ENCODE measurements around the gene SENP6. TPM values are rescaled to one million over a fixed set of nuclear protein-coding genes. Genes with fewer than 3 reads are reported as not detected.
"Not testable (repeated sequence)": the region's sequence is repeated elsewhere in the genome, so short reads cannot be mapped to it uniquely, and the experiment has no call there.

The SENP6 gene
- 22.1 TPM for polyA plus RNA-seq (2012; ENCODE audit: low read depth, missing spikeins)

GRCh38 chr6:75601304-75602245, at the start of gene SENP6:
Gene SENP6, plus strand, starts transcription at chr6:75601880. Its CDS starts 645 bp downstream, at chr6:75602525.
- peak; percentile 75 for TF ChIP-seq POLR2AphosphoS5 (IDR thresholded peaks at IDR 0.05; ENCODE audit: low read depth, low read length)
- 0 out of 2 replicates have a peak, but pooled peaks have one; percentile 25 for TF ChIP-seq POU2F2 (IDR thresholded peaks at IDR 0.05; ENCODE audit: low read depth, low read length)
- TF ChIP-seq TAF1 (IDR thresholded peaks at IDR 0.05; ENCODE audit: low read depth, low read length) = peak; percentile 58
- TF ChIP-seq POLR2A (IDR thresholded peaks at IDR 0.05; ENCODE audit: low read depth, low read length) = peak; percentile 81
- no peak for TF ChIP-seq SPI1 (IDR thresholded peaks at IDR 0.05; ENCODE audit: low read depth, low read length)
- TF ChIP-seq PAX5 (IDR thresholded peaks at IDR 0.05; ENCODE audit: insufficient read depth, low read length, severe bottlenecking) = no peak
- DNase-seq (ENCODE audit: insufficient read length, low spot score) (peak; percentile 54), FAIRE-seq (peak; percentile 85)

- DNase-seq (ENCODE audit: insufficient read length, low spot score) (no peak), FAIRE-seq (no peak)
- TF ChIP-seq SPI1 (IDR thresholded peaks at IDR 0.05; ENCODE audit: low read depth, low read length) (no peak), POLR2A (IDR thresholded peaks at IDR 0.05; ENCODE audit: low read depth, low read length) (no peak), TAF1 (IDR thresholded peaks at IDR 0.05; ENCODE audit: low read depth, low read length) (no peak), PAX5 (IDR thresholded peaks at IDR 0.05; ENCODE audit: insufficient read depth, low read length, severe bottlenecking) (no peak), POU2F2 (IDR thresholded peaks at IDR 0.05; ENCODE audit: low read depth, low read length) (no peak), POLR2AphosphoS5 (IDR thresholded peaks at IDR 0.05; ENCODE audit: low read depth, low read length) (no peak)
Observed at GRCh38 chr6:75556240-75556639, 45.4 kb upstream of the SENP6 start.

GRCh38 chr6:75557068-75557467, 44.6 kb upstream of the SENP6 start:
- DNase-seq (ENCODE audit: insufficient read length, low spot score) (no peak), FAIRE-seq (no peak)
- TF ChIP-seq PAX5 (IDR thresholded peaks at IDR 0.05; ENCODE audit: insufficient read depth, low read length, severe bottlenecking) = no peak
- no peak for TF ChIP-seq TAF1 (IDR thresholded peaks at IDR 0.05; ENCODE audit: low read depth, low read length)
- TF ChIP-seq POU2F2 (IDR thresholded peaks at IDR 0.05; ENCODE audit: low read depth, low read length) = no peak
- no peak for TF ChIP-seq POLR2A (IDR thresholded peaks at IDR 0.05; ENCODE audit: low read depth, low read length)
- no peak for TF ChIP-seq SPI1 (IDR thresholded peaks at IDR 0.05; ENCODE audit: low read depth, low read length)
- no peak for TF ChIP-seq POLR2AphosphoS5 (IDR thresholded peaks at IDR 0.05; ENCODE audit: low read depth, low read length)

- TF ChIP-seq POLR2A (IDR thresholded peaks at IDR 0.05; ENCODE audit: low read depth, low read length) (no peak), PAX5 (IDR thresholded peaks at IDR 0.05; ENCODE audit: insufficient read depth, low read length, severe bottlenecking) (no peak), SPI1 (IDR thresholded peaks at IDR 0.05; ENCODE audit: low read depth, low read length) (no peak), TAF1 (IDR thresholded peaks at IDR 0.05; ENCODE audit: low read depth, low read length) (no peak), POLR2AphosphoS5 (IDR thresholded peaks at IDR 0.05; ENCODE audit: low read depth, low read length) (no peak)
- no peak for DNase-seq (ENCODE audit: insufficient read length, low spot score)
- peak; percentile 72 for FAIRE-seq
Observed at GRCh38 chr6:75563032-75563431, 38.6 kb upstream of the SENP6 start.

GRCh38 chr6:75566137-75566767, 35.4 kb upstream of the SENP6 start:
- DNase-seq (ENCODE audit: insufficient read length, low spot score) (no peak), FAIRE-seq (no peak)
- no peak for TF ChIP-seq POLR2AphosphoS5 (IDR thresholded peaks at IDR 0.05; ENCODE audit: low read depth, low read length)
- no peak for TF ChIP-seq POLR2A (IDR thresholded peaks at IDR 0.05; ENCODE audit: low read depth, low read length)
- TF ChIP-seq SPI1 (IDR thresholded peaks at IDR 0.05; ENCODE audit: low read depth, low read length) = no peak
- no peak for TF ChIP-seq POU2F2 (IDR thresholded peaks at IDR 0.05; ENCODE audit: low read depth, low read length)
- TF ChIP-seq TAF1 (IDR thresholded peaks at IDR 0.05; ENCODE audit: low read depth, low read length) = no peak
- TF ChIP-seq PAX5 (IDR thresholded peaks at IDR 0.05; ENCODE audit: insufficient read depth, low read length, severe bottlenecking) = no peak

GRCh38 chr6:75568100-75568499, 33.6 kb upstream of the SENP6 start:
- DNase-seq (ENCODE audit: insufficient read length, low spot score) = no peak
- TF ChIP-seq POLR2AphosphoS5 (IDR thresholded peaks at IDR 0.05; ENCODE audit: low read depth, low read length) (no peak), PAX5 (IDR thresholded peaks at IDR 0.05; ENCODE audit: insufficient read depth, low read length, severe bottlenecking) (no peak), POLR2A (IDR thresholded peaks at IDR 0.05; ENCODE audit: low read depth, low read length) (no peak), TAF1 (IDR thresholded peaks at IDR 0.05; ENCODE audit: low read depth, low read length) (no peak), POU2F2 (IDR thresholded peaks at IDR 0.05; ENCODE audit: low read depth, low read length) (no peak), SPI1 (IDR thresholded peaks at IDR 0.05; ENCODE audit: low read depth, low read length) (no peak)
- FAIRE-seq = no peak

GRCh38 chr6:75568965-75569364, 32.7 kb upstream of the SENP6 start:
- no peak for DNase-seq (ENCODE audit: insufficient read length, low spot score)
- FAIRE-seq = no peak
- TF ChIP-seq SPI1 (IDR thresholded peaks at IDR 0.05; ENCODE audit: low read depth, low read length) (no peak), POLR2AphosphoS5 (IDR thresholded peaks at IDR 0.05; ENCODE audit: low read depth, low read length) (no peak), POLR2A (IDR thresholded peaks at IDR 0.05; ENCODE audit: low read depth, low read length) (no peak), PAX5 (IDR thresholded peaks at IDR 0.05; ENCODE audit: insufficient read depth, low read length, severe bottlenecking) (no peak)

- FAIRE-seq; DNase-seq (ENCODE audit: insufficient read length, low spot score): not testable (repeated sequence)
Observed at GRCh38 chr6:75570671-75571070, 31.0 kb upstream of the SENP6 start.

- FAIRE-seq (no peak), DNase-seq (ENCODE audit: insufficient read length, low spot score) (no peak)
- no peak for TF ChIP-seq SPI1 (IDR thresholded peaks at IDR 0.05; ENCODE audit: low read depth, low read length)
- TF ChIP-seq TAF1 (IDR thresholded peaks at IDR 0.05; ENCODE audit: low read depth, low read length) = no peak
- no peak for TF ChIP-seq POU2F2 (IDR thresholded peaks at IDR 0.05; ENCODE audit: low read depth, low read length)
- no peak for TF ChIP-seq POLR2A (IDR thresholded peaks at IDR 0.05; ENCODE audit: low read depth, low read length)
- TF ChIP-seq POLR2AphosphoS5 (IDR thresholded peaks at IDR 0.05; ENCODE audit: low read depth, low read length) = no peak
- no peak for TF ChIP-seq PAX5 (IDR thresholded peaks at IDR 0.05; ENCODE audit: insufficient read depth, low read length, severe bottlenecking)
Observed at GRCh38 chr6:75572072-75572471, 29.6 kb upstream of the SENP6 start.

Measured in GM12891 (cell line).